H1 (cell line): ENCODE data around the gene SSU72. TPM values are rescaled to one million over a fixed set of nuclear protein-coding genes. Genes with fewer than 3 reads are reported as not detected.
A peak's percentile ranks its signal among the peaks of the same experiment; 100 is the strongest.

ENCODE experiments used
- CTCF ChIA-PET: fragments of 300-600 bp; sonication (Branson Sonifier 250); formaldehyde crosslinking; loops from one replicate; lab custom pipeline; 2021; ENCODE audit not compliant: partially characterized antibody; lab: Charles Lee
- POLR2A ChIA-PET: fragments of 300-600 bp; sonication (Branson Sonifier 250); formaldehyde crosslinking; loops from one replicate; lab custom pipeline; 2021; ENCODE audit warnings: inconsistent platforms; ENCODE audit not compliant: partially characterized antibody; lab: Charles Lee
- DNase-seq, 2 experiments: peaks; one replicate each; pipeline versions ENCODE4 v3.0.0 to v3.0.0-alpha.2; 2010 to 2022; ENCODE audit warnings: low spot score in 2 of 2, low read depth in 1 of 2, mixed read lengths in 1 of 2
- FAIRE-seq: peaks from 2 replicates; lab custom pipeline; 2011; peaks lifted over from hg19 to GRCh38; lab: Jason Lieb, UNC
- H2AFZ ChIP-seq: 2 replicates; pipeline ENCODE4 v1.8.1; 2012; ENCODE audit warnings: low read length, inconsistent platforms
- H2AK5ac ChIP-seq: 2 replicates; pipeline ENCODE4 v1.6.1; 2013; ENCODE audit warnings: low read depth, low read length
- H2BK120ac ChIP-seq: replicated peaks from 2 replicates; pipeline ENCODE3; 2013; ENCODE audit warnings: low read depth, low read length, inconsistent platforms
- H2BK12ac ChIP-seq: 2 replicates; pipeline ENCODE4 v1.6.1; 2013; ENCODE audit warnings: low read depth, low read length
- H2BK15ac ChIP-seq: 2 replicates; pipeline ENCODE4 v1.6.1; 2013; ENCODE audit warnings: low read length
- H2BK20ac ChIP-seq: 2 replicates; pipeline ENCODE4 v1.6.1; 2013; ENCODE audit warnings: low read length
- H2BK5ac ChIP-seq: 2 replicates; pipeline ENCODE4 v1.6.1; 2013; ENCODE audit warnings: low read depth, low read length
- H3K14ac ChIP-seq: 2 replicates; pipeline ENCODE4 v1.6.1; 2013; ENCODE audit warnings: inconsistent platforms; ENCODE audit not compliant: insufficient read length
- H3K18ac ChIP-seq: 2 replicates; pipeline ENCODE4 v1.6.1; 2013; ENCODE audit warnings: low read length; ENCODE audit errors: extremely low read depth
- H3K23ac ChIP-seq: 2 replicates; pipeline ENCODE4 v1.6.1; 2013; ENCODE audit warnings: inconsistent platforms; ENCODE audit not compliant: insufficient read length
- H3K23me2 ChIP-seq: 2 replicates; pipeline ENCODE4 v1.6.1; 2013; ENCODE audit warnings: low read depth, low read length
- H3K27ac ChIP-seq: 2 replicates; pipeline ENCODE4 v1.6.1; 2011; ENCODE audit warnings: low read depth, low read length, inconsistent platforms
- H3K27me3 ChIP-seq, 4 experiments: replicated peaks in 1 of 4; 1 replicate in 1 of 4; 2 replicates in 3 of 4; pipeline versions ENCODE4 v1.6.1 to v1.8.1; 2011 to 2013; ENCODE audit warnings: low read length in 3 of 4, mild to moderate bottlenecking in 3 of 4, inconsistent platforms in 2 of 4, mixed read lengths in 2 of 4, moderate library complexity in 1 of 4; ENCODE audit not compliant: control insufficient read depth in 3 of 4, insufficient read depth in 3 of 4; ENCODE audit errors: extremely low read depth in 1 of 4
- H3K36me3 ChIP-seq, 4 experiments: 2 replicates each; pipeline versions ENCODE4 v1.6.1 to v1.8.1; 2011 to 2013; ENCODE audit warnings: mild to moderate bottlenecking in 4 of 4, low read length in 3 of 4, moderate library complexity in 2 of 4, control low read depth in 1 of 4, inconsistent platforms in 1 of 4; ENCODE audit not compliant: insufficient read depth in 4 of 4, control insufficient read depth in 2 of 4
- H3K4ac ChIP-seq: replicated peaks from 2 replicates; pipeline ENCODE3; 2013; ENCODE audit warnings: low read length, low read depth, mixed read lengths, inconsistent platforms; ENCODE audit not compliant: insufficient read length
- H3K4me1 ChIP-seq, 4 experiments: replicated peaks in 1 of 4; 1 replicate in 1 of 4; 2 replicates in 3 of 4; pipeline versions ENCODE4 v1.6.1 to v1.8.1; 2011 to 2013; ENCODE audit warnings: low read length in 3 of 4, inconsistent platforms in 2 of 4, mixed read lengths in 1 of 4; ENCODE audit not compliant: insufficient read depth in 4 of 4, control insufficient read depth in 3 of 4
- H3K4me2 ChIP-seq, 2 experiments: 2 replicates each; pipeline versions ENCODE4 v1.6.1 to v1.8.1; 2011 to 2013; ENCODE audit warnings: low read depth in 2 of 2, low read length in 2 of 2, control low read depth in 1 of 2, inconsistent platforms in 1 of 2, mild to moderate bottlenecking in 1 of 2; ENCODE audit not compliant: insufficient read depth in 1 of 2
- H3K4me3 ChIP-seq, 4 experiments: fragments of 200-600, 300-600 bp in 1 of 4; sonication (generic), shearing (Covaris generic), sonication (Bioruptor Twin) in 1 of 4; 2 replicates each; pipeline versions ENCODE4 v1.5.1 to v1.8.1; 2011 to 2016; ENCODE audit warnings: low read length in 4 of 4, low read depth in 3 of 4, control low read depth in 2 of 4, inconsistent platforms in 2 of 4, mild to moderate bottlenecking in 2 of 4, mixed read lengths in 1 of 4, moderate library complexity in 1 of 4; ENCODE audit not compliant: insufficient read depth in 2 of 4; ENCODE audit errors: extremely low read depth in 1 of 4
- H3K56ac ChIP-seq: replicated peaks from 2 replicates; pipeline ENCODE3; 2013; ENCODE audit warnings: low read depth, mild to moderate bottlenecking, mixed read lengths, low read length, inconsistent platforms; ENCODE audit not compliant: insufficient read length
- H3K79me1 ChIP-seq: 2 replicates; pipeline ENCODE4 v1.6.1; 2013; ENCODE audit warnings: low read depth, low read length, control low read depth
- H3K79me2 ChIP-seq, 2 experiments: 2 replicates each; pipeline versions ENCODE4 v1.6.1 to v1.8.1; 2012 to 2013; ENCODE audit warnings: low read length in 2 of 2, mild to moderate bottlenecking in 2 of 2, inconsistent platforms in 1 of 2; ENCODE audit not compliant: insufficient read depth in 2 of 2, control insufficient read depth in 1 of 2
- H3K9ac ChIP-seq, 4 experiments: replicated peaks in 1 of 4; 1 replicate in 1 of 4; 2 replicates in 3 of 4; pipeline versions ENCODE4 v1.6.1 to v1.8.1; 2011 to 2013; ENCODE audit warnings: low read depth in 3 of 4, low read length in 3 of 4, control low read depth in 2 of 4, mild to moderate bottlenecking in 2 of 4, moderate library complexity in 2 of 4, inconsistent platforms in 1 of 4; ENCODE audit errors: extremely low read depth in 1 of 4
- H3K9me3 ChIP-seq, 2 experiments: 2 replicates each; pipeline versions ENCODE4 v1.6.1 to v1.8.1; 2012 to 2013; ENCODE audit warnings: mild to moderate bottlenecking in 2 of 2, moderate library complexity in 2 of 2, control low read depth in 1 of 2, inconsistent platforms in 1 of 2, low read depth in 1 of 2, low read length in 1 of 2, mixed read lengths in 1 of 2; ENCODE audit not compliant: insufficient read depth in 2 of 2
- H4K20me1 ChIP-seq, 2 experiments: replicated peaks in 1 of 2; 2 replicates each; pipeline versions ENCODE3 to v1.8.1; 2011 to 2013; ENCODE audit warnings: inconsistent platforms in 2 of 2, low read length in 2 of 2, mild to moderate bottlenecking in 1 of 2; ENCODE audit not compliant: insufficient read depth in 2 of 2, control insufficient read depth in 1 of 2
- H4K5ac ChIP-seq: 2 replicates; pipeline ENCODE4 v1.6.1; 2013; ENCODE audit warnings: low read length, low read depth, mixed read lengths, inconsistent platforms; ENCODE audit not compliant: insufficient read length
- H4K8ac ChIP-seq: 2 replicates; pipeline ENCODE4 v1.8.0; 2013; ENCODE audit warnings: mild to moderate bottlenecking, moderate library complexity, low read length, inconsistent platforms; ENCODE audit not compliant: insufficient read depth; ENCODE audit errors: extremely low read depth
- H4K91ac ChIP-seq: replicated peaks from 2 replicates; pipeline ENCODE3; 2013; ENCODE audit warnings: low read length, mixed read lengths, inconsistent platforms; ENCODE audit not compliant: insufficient read length
- CTBP2 ChIP-seq: IDR thresholded peaks from 2 replicates; pipeline ENCODE4 v1.7.0; 2011; ENCODE audit warnings: borderline replicate concordance, mild to moderate bottlenecking, moderate library complexity, mixed read lengths, low read length; ENCODE audit not compliant: insufficient read depth, insufficient read length
- POLR2AphosphoS5 ChIP-seq: IDR thresholded peaks from 2 replicates; pipeline ENCODE4 v1.6.1; 2011; ENCODE audit warnings: low read depth, low read length
- WGBS, 2 experiments: shearing (Covaris generic) in 1 of 2; methylation state at CpG; one replicate each; pipeline versions ENCODE4 v1.1.6 to v1.1.7; 2013 to 2015; ENCODE audit warnings: low lambda C conversion rate in 2 of 2, mixed read lengths in 2 of 2, inconsistent platforms in 1 of 2, low coverage in 1 of 2, missing lambda C conversion rate in 1 of 2; ENCODE audit not compliant: insufficient replicate concordance in 2 of 2, insufficient coverage in 1 of 2, insufficient read length in 1 of 2; ENCODE audit errors: extremely low coverage in 1 of 2, missing lambda C conversion rate in 1 of 2; 5-methylcytosine and 5-hydroxymethylcytosine counted together
- polyA plus RNA-seq, 7 experiments: library from polyadenylated mRNA; depleted of rRNA in 3 of 7; stranded (reverse) in 5 of 7; unstranded in 2 of 7; fragments of >200 nt in 5 of 7; fragments of 200-250 nt in 2 of 7; gene quantifications; 1 replicate in 5 of 7; 2 replicates in 1 of 7; 4 replicates in 1 of 7; pipeline versions ENCODE4 v1.2.1 to v1.2.3, GENCODE V29; 2011 to 2013; ENCODE audit warnings: missing spikeins in 2 of 7, mixed read lengths in 2 of 7
- total RNA-seq: library from RNA; stranded (reverse); fragmentation: NEBNext Ultra II Directional; extraction: Animal tissue kit (Norgen Biotek cat#: 25700); gene quantifications from 2 replicates; pipeline ENCODE4 v1.2.1, GENCODE V29; 2021

SSU72 gene
- total and polyA plus RNA-seq, 2 of the 8 experiments (the other 6 are each of a cell fraction or from before 2014, with no cell fraction given), result 110 to 165 TPM

DNA sequence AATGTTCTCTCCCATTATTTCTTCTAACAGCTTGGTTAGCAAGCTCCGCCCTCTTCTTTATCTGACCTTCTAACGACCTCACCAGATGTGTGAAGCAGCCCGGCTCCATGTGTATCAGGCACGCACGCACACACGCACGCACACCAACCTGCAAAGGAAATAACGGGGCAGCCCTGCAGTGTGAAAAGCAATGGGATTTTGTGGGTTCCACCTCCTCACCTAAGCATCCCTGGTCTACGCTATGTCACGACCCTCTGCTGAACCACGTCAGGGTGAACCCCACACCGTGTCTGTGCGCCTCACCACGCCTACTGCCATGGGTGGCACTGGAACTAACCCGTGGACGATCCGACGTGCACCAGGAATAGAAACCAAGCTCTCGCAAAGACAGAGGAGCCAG is 10.4 kb downstream of the SSU72 start:
- peaks cover 16 to 49% (median 28%) of the 10 kb centered on the region in 4 experiments for H3K36me3 ChIP-seq
- peaks cover 29 to 44% of the 10 kb centered on the region in 2 experiments for H4K20me1 ChIP-seq

More for the DNA sequence above, 10.4 kb downstream of the SSU72 start:
- Histone ChIP-seq H2BK20ac (no peak overlapping the region), H2AK5ac (no peak overlapping the region), H3K79me2 (peaks cover 29 to 68% of the 10 kb centered on the region in 2 experiments), H4K91ac (no peak overlapping the region), H2AFZ (no peak overlapping the region), H4K5ac (no peak overlapping the region), H4K8ac (no peak overlapping the region), H3K79me1 (peaks cover 5% of the 10 kb centered on the region), H3K27ac (no peak overlapping the region), H3K18ac (no peak overlapping the region), H2BK15ac (no peak overlapping the region), H3K27me3 (no peaks in the 10 kb centered on the region), H3K9me3 (no peaks in the 10 kb centered on the region), H3K4me3 (no peak overlapping the region), H2BK5ac (no peak overlapping the region), H3K56ac (no peak overlapping the region), H2BK12ac (no peak overlapping the region), H2BK120ac (no peak overlapping the region), H3K14ac (no peak overlapping the region), H3K23ac (no peak overlapping the region), H3K4me1 (peaks cover 0 to 6% (median 2%) of the 10 kb centered on the region in 4 experiments; a peak in 2 of 7 replicates), H3K9ac (no peak overlapping the region), H3K23me2 (peaks cover 2% of the 10 kb centered on the region; the same call in 1 of the 2 replicates), H3K4ac (no peak overlapping the region), H3K4me2 (no peak overlapping the region)
- CTCF ChIA-PET, result interaction anchor here (0.6 to 2.9 kb wide), 3 partner anchors 9 to 264 kb away, joined by 3 to 15 read pairs (median 3); no protein-coding TSS in a partner anchor
- DNase-seq (no peak), FAIRE-seq (no peak)
- WGBS, 2 experiments, result 94% methylated on average over 19 of the region's 19 CpGs; no CpG with 5 or more reads in 1 of the 2 experiments
- POLR2A ChIA-PET, result interaction anchor here (0.6 to 21.2 kb wide), 4 partner anchors 10 to 369 kb away, joined by 3 to 367 read pairs (median 4); no protein-coding TSS in a partner anchor
- TF ChIP-seq CTBP2 (no peak), POLR2AphosphoS5 (peak; percentile 58; the same call in 1 of the 2 replicates)
